ENCODE results near the gene TMEM63B. TPM values are rescaled to one million over a fixed set of nuclear protein-coding genes. Genes with fewer than 3 reads are reported as not detected.

The TMEM63B gene
- total RNA-seq, 1 donor from 2014 or later: 59.3 TPM

DNA sequence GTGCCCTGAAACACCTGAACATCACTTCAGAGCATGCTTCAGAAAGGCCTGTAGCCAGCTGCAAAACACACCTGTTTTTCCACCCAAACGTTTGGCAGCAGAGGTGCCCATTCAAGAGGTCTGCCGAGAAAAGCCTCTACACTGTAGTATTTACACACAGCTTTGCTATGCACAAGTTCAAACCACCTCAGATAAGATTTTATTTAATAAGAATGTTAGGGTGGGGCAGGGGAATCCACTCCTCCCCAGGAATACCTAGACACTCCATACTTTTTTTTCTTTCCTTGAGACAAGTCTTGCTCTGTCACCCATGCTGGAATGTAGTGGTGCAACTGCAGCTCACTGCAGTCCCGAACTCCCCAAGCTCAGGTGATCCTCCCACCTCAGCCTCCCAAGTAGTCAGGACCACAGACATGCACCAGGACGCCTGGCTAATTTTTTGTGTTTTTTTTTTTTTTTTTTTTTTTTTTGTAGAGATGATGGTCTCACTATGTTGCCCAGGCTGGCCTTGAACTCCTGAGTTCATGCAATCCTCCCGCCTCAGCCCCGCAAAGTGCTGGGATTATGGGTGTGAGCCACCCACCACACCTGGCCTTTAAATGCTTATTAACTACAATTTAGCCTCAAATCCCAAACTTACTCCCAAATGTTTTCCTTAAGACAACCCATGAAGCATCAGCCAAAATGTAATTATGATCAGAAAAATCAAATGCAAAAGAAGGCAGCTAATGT is 9.8 kb upstream of the TMEM63B start:
- Histone ChIP-seq H3K4me3 (ENCODE audit: low read depth, low read length) (no peak overlapping the region), H3K27me3 (ENCODE audit: control insufficient read depth, insufficient read depth, low read length) (no peaks in the 10 kb centered on the region), H3K36me3 (ENCODE audit: control insufficient read depth, insufficient read depth, low read length) (no peaks in the 10 kb centered on the region)
- TF ChIP-seq, protein P1, sequence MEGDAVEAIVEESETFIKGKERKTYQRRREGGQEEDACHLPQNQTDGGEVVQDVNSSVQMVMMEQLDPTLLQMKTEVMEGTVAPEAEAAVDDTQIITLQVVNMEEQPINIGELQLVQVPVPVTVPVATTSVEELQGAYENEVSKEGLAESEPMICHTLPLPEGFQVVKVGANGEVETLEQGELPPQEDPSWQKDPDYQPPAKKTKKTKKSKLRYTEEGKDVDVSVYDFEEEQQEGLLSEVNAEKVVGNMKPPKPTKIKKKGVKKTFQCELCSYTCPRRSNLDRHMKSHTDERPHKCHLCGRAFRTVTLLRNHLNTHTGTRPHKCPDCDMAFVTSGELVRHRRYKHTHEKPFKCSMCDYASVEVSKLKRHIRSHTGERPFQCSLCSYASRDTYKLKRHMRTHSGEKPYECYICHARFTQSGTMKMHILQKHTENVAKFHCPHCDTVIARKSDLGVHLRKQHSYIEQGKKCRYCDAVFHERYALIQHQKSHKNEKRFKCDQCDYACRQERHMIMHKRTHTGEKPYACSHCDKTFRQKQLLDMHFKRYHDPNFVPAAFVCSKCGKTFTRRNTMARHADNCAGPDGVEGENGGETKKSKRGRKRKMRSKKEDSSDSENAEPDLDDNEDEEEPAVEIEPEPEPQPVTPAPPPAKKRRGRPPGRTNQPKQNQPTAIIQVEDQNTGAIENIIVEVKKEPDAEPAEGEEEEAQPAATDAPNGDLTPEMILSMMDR (IDR thresholded peaks at IDR 0.05; ENCODE audit: insufficient read depth, low read length, poor library complexity, severe bottlenecking): no peak
- DNase-seq (ENCODE audit: low read depth): no peak

DNA sequence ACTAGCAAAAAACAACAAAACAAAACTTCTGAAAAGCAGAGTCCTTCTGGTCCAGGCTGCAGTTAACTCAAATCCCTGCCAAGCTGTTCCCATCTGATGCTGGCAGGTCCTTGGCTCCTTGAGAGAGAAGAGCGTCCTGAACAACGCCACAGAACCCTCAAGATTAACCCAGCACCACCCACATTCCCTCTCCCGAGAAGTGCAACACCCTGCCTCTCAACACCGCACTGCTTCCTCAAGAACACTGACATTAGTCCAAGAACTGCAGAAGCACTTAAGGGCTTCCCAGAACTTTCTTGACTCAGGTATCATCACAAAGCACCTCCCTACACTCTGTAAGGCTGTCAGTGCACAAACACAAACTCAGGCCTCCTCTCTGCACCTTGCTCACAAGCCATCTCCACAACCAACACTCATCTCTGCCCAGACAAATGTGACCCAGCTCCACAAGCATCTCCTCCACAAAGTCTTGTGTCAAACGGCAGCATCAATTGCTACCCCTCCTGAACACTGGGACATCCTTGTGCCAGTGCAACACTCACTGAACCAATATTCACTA is 7.6 kb upstream of the TMEM63B start:
- TF ChIP-seq, protein P1 (IDR thresholded peaks at IDR 0.05; ENCODE audit: insufficient read depth, low read length, poor library complexity, severe bottlenecking): no peak
- DNase-seq (ENCODE audit: low read depth): no peak
- Histone ChIP-seq H3K36me3 (ENCODE audit: control insufficient read depth, insufficient read depth, low read length) (no peaks in the 10 kb centered on the region), H3K27me3 (ENCODE audit: control insufficient read depth, insufficient read depth, low read length) (no peaks in the 10 kb centered on the region), H3K4me3 (ENCODE audit: low read depth, low read length) (no peak overlapping the region)

- no peaks in the 10 kb centered on the region for H3K36me3 ChIP-seq (ENCODE audit: control insufficient read depth, insufficient read depth, low read length)
- H3K4me3 ChIP-seq (ENCODE audit: low read depth, low read length): no peak overlapping the region
- DNase-seq (ENCODE audit: low read depth): no peak
- TF ChIP-seq, protein P1 (IDR thresholded peaks at IDR 0.05; ENCODE audit: insufficient read depth, low read length, poor library complexity, severe bottlenecking): no peak
- H3K27me3 ChIP-seq (ENCODE audit: control insufficient read depth, insufficient read depth, low read length): no peaks in the 10 kb centered on the region
Measured at GRCh38 chr6:44120692-44121443, 6.5 kb upstream of the TMEM63B start.

- DNase-seq (ENCODE audit: low read depth): no peak
Measured at GRCh38 chr6:44122801-44123200, 4.6 kb upstream of the TMEM63B start.

GRCh38 chr6:44123544-44123943 is 3.8 kb upstream of the TMEM63B start:
- no peaks in the 10 kb centered on the region for H3K27me3 ChIP-seq (ENCODE audit: control insufficient read depth, insufficient read depth, low read length)
- TF ChIP-seq, protein P1 (IDR thresholded peaks at IDR 0.05; ENCODE audit: insufficient read depth, low read length, poor library complexity, severe bottlenecking): no peak

More at GRCh38 chr6:44122801-44123200, 4.6 kb upstream of the TMEM63B start:
- Histone ChIP-seq H3K4me3 (ENCODE audit: low read depth, low read length) (no peak overlapping the region), H3K27me3 (ENCODE audit: control insufficient read depth, insufficient read depth, low read length) (no peaks in the 10 kb centered on the region), H3K36me3 (ENCODE audit: control insufficient read depth, insufficient read depth, low read length) (no peaks in the 10 kb centered on the region)
- TF ChIP-seq, protein P1 (IDR thresholded peaks at IDR 0.05; ENCODE audit: insufficient read depth, low read length, poor library complexity, severe bottlenecking): no peak

More at GRCh38 chr6:44123544-44123943, 3.8 kb upstream of the TMEM63B start:
- Histone ChIP-seq H3K36me3 (ENCODE audit: control insufficient read depth, insufficient read depth, low read length) (no peaks in the 10 kb centered on the region), H3K4me3 (ENCODE audit: low read depth, low read length) (no peak overlapping the region)
- no peak for DNase-seq (ENCODE audit: low read depth)

Measured in kidney epithelial cell (primary cell).